Fibroblast of skin of right quadriceps (primary cell): Measurements from ENCODE around the gene UGT1A8.
"Not testable (repeated sequence)": the region's sequence is repeated elsewhere in the genome, so short reads cannot be mapped to it uniquely, and the experiment has no call there.

Source experiments
- DNase-seq: peaks from one replicate; pipeline ENCODE4 v3.0.0-alpha.2; 2013

The UGT1A8 gene

DNA sequence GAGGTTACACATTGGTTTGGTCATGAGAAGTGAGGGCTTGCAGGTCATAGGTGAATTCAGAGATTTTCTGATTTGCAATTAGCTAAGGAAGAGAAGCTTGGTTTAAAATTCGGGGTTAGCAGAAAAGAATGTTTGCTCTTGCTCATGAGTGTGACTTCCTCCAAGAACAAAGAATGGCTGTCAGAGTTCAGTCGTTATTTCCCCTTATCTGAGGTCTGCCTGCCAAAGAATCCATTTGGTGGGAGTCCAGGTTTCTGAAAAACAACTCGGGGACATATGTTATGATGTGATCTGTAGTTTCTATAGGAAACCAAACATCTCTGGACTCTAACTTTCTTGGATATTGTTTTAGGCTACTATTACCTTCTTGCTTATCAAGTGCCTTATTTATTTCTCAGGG is 72.1 kb downstream of the UGT1A8 start:
- no peak for DNase-seq

DNA sequence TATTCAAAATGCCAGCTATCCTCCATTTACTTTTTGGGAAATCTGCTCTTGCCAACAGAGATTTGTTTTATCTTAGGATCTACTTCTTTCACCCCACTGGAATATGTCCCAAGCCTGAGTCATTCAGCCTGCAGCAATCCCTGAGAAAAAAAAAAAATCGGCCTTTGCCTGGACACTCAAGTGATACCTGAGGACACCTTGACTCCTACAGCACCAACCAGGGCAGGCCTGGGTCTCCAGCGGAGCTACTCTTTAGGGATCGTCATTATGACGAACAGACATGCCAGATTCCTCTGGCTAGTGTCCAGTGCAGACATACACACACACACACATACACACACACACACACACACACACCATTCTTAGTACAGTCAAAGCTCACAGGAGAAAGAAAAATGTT is 73.0 kb downstream of the UGT1A8 start:
- no peak for DNase-seq

DNA sequence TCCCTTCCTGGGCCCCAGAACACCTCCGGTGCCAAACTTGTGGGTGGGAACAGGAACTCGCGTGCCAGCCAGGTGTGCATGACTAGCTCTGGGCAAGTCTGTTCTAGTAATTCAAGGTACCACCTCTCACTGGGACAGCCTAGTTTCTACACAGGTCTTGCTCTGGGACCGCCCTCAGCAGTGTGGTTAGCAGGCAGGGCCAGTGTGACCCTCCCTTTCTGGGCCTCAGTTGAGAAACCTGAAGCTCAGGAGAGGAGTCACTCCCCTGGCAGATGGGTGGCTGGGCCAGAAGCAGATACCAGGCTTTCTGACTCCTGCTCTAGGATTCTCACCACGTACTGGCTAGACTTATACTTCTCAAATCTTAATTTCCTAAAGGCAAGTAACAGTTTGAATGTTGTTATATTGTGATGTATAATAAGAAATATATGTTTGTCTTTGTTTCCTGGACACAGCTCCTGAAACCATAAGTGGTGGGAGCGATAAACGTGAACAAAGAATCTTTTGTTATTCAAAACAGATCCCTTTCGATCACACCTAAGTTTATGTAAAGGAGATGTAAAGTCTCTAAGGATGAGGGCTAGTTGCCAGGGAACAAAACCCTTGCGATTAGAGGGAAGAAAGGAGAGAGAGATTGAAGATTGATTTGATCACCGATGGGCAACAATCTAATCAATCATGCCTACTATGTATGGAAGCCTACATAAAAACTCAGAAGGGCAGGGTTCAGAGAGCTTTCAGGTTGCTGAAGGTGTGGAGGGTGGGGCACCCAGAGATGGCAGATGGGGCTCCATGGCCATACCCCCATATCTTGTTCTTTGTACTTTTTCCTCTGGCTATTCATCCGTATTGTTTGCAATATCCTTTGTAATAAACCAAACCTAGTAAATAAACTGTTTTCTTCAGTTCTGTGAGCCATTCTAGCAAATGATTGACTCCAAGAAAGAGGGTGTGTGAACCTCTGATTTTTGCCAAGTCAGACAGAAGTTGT is 74.3 kb downstream of the UGT1A8 start:
- no peak for DNase-seq

DNA sequence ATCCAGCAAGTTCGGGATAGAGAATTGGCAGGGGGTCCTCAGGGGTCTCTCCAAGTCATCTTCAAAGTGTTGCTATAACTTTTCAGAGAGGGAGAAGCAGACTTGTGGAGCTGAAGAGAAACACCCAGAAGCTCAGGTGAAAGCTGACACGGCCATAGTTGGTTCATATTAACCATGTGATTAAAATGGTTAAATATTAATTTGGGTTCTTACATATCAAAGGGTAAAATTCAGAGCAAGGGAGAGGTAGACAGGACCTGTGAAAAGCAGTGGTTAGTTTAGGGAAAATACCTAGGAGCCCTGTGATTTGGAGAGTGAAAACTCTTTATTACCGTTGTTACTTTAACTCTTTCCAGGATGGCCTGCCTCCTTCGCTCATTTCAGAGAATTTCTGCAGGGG is 75.2 kb downstream of the UGT1A8 start, which contains the start of gene UGT1A6:
TSS of gene UGT1A6 (plus strand) at position 243 of the 400 bp plus-strand sequence. CDS start at position 358, 115 bp downstream.
- DNase-seq: no peak

DNA sequence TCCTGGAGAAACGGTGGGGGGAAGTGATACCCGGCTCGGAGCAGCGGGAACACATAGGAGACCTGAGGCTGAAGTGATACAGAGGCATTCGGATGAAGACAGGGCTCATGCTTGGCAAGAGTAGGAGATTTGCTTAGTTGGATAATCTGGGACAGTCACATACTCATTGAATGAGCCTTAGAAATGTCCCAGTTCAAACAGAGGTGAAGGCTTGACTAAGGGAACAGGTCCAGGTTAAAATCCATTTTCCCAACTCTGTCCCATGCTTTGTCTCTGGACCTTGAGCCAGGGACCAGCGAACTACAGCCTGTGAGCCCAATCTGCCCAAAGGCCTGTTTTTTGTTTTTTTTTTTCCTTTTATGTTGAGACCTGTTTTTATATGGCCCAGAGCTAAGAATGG is 76.5 kb downstream of the UGT1A8 start:
- no peak for DNase-seq

DNA sequence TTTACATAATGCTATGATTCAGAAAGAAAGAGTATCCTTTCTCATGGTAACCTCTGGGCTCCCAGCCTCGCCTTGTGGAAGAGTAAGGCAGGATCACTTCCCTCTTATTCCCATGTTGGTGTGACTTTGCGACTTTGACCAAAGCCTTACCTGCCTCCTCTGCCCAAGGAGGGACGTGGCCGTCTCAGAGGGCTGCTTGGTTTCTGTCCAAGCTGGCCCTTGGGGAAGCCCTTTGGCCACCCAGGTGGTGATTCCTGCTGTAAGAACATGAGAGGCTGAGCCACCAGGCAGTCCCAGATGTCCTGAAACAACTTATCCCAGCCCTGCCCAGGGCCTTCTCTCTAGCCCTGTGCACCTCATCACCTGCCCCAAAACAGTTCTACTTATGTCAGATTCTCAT is 81.3 kb downstream of the UGT1A8 start:
- no peak for DNase-seq

DNA sequence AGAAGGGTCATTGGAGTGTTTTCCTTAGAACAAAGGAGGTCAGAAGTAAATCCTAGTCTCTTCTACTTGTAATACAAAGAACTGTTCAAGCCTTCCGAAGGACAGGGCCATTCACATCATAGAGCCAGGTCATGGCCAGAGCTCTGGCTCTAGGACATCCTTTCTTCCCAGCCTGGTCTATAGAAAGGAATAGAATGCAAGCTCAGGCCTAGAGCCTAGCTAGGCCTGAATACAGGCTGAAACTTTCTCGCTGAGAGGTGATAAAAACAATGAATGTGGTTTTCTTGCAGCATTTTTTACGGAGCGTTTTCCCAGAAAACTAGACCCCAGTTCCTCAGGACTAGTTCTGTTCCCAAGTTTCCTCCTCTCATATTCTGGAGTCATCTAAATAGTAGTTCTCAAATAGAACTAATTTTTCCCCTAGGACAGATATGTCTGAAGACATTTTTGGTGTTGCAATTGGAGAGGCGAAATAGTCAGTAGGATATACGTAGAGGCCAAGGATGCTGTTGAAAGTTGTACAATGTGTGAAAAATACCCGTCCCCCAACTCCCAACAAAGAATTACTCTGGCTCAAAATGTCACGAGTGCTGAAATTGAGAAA is 82.1 kb downstream of the UGT1A8 start:
- DNase-seq: no peak

DNA sequence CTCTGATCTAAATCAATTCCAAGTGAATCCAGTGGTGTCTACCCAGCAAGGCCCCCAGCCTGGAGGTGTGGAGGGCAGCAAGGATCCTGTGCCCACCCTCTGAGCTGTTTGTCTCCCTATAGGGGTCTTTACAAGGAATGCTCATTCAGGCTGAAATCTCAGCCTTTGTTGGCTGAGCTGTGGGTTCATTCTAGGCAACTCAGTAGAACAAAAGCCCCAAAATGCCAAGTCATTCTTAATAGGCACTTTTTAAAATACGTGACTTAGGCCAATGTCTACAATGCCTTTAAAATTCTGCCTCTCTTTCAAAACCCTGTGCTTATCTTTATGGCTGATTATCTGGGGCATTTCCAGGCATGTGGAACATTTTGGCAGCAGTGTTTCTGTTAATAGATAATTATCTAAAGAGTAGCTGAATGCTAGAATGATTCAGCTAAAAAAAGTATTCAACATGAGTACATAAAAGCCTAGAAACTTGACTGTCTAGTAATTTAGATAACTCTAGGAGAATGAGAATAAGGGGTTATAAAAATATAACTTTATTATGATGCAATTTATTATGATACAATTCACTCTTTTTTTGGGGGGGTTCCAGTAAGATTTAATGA is 82.7 kb downstream of the UGT1A8 start:
- DNase-seq: peak; percentile 9

DNA sequence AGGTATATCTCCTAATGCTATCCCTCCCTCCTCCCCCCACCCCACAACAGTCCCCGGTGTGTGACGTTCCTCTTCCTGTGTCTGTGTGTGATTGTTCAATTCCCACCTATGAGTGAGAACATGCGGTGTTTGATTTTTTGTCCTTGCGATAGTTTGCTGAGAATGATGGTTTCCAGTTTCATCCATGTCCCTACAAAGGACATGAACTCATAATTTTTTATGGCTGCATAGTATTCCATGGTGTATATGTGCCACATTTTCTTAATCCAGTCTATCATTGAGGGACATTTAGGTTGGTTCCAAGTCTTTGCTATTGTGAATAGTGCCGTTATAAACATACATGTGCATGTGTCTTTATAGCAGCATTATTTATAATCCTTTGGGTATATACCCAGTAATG is 83.4 kb downstream of the UGT1A8 start:
- not testable (repeated sequence) for DNase-seq

DNA sequence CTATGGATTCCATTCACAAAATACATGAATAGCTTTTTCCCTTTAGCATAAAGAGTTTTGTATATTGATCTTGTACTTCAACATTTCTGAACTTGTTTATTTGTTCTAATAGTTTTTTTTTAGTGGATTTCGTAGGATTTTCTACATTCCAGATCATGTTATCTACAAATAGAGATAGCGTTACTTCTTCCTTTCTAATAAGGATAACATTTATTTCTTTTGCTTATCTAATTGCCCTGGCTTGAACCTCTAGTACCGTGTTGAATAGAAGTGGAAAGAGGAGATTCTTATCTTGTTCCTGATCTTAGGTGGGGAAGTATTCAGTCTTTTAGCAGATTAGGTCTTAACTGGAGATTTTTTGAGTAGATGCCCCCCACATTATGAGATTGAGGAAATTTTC is 84.8 kb downstream of the UGT1A8 start:
- DNase-seq: no peak

DNA sequence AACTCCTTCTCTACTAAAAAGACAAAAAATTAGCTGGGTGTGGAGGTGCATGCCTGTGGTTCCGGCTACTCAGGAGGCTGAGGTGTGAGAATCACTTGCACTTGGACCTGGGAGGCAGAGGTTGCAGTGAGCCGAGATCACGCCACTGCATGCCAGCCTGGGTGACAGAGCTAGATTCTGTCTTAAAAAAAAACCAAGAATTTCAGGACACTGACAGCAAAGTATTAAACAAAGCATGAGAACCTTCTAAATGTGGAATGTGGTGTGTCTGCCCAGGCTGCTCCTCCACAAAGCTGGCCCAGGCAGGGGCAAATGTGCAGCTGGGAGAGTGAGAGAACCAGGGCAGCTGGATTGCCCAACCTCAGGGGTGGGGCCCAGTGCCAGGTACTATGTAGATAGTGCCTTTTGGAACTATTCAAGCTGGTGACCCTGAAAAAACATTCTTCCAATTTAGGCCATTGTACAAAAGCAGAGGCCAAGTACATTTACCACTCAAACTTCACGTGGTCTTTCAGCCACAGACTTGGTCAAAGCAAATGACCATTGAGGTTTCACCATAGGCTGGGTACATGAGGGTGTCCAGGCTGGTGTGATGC is 88.6 kb downstream of the UGT1A8 start:
- no peak for DNase-seq

DNA sequence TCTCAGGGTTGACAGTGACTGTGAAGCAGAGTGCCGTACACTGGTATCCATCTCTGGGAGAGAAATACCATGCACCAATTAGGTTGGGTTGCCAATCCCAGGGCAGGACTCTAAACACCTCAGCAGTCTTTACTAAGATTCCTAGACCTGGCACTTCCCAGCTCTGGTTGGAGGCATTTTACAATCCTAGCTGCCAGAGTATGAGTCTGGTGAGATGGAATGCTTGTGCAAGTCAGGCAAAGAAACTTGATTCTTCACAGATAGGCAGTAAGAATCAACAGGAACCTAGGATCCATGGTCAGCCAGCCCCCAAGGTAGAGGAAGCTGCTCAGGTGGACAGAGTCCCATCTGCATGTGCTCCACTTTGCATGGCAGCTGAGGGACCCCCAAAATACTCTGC is 89.3 kb downstream of the UGT1A8 start:
- no peak for DNase-seq

DNA sequence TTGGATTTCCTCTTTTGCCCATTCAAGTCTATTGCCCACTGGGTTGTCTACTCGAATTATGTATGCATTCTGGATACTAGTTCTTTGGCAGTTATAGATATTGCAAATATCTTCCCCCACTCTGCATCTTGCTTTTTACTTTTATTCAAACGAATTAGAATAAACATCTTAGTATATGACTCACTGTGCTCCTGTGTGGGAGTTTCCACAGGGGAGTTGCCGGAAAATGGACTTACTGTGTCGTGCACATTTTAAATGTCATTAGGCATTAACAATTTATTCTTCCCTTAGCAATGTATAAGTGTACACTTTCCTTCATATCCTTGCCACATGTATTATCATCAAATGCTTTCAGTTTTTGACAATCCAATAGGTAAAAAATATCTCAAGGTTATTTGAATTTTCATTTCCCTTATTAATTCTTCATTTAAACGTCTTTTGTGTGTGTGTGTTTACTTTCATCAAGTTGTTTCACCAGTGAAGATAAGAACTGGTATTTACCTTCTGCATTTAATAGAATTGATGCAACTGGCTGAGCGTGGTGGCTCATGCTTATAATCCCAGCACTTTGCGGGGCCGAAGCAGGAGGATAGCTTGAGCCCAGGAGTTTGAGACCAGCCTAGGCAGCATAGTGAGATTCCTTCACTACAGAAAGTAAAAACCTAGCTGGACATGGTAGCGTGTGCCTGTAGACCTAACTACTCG is 90.7 kb downstream of the UGT1A8 start:
- no peak for DNase-seq

DNA sequence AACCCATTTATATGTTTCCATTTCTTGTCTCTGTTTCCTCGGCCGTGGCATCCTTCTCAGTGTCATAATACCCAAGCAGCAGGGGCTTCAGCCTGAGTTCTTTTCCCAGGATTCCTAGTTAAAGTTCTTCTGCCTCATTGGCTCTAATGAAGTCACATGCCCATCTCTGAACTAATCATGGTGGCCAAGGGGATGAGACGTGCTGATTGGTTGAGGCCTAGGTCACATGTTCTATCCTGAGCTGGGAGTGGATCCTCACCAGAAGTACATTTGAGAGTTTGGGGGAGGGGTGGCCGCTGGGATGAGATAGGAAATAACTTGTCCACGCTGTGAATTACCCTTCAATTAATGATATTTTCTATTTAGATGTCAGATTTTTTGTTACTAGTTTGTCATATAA is 91.5 kb downstream of the UGT1A8 start:
- no peak for DNase-seq

DNA sequence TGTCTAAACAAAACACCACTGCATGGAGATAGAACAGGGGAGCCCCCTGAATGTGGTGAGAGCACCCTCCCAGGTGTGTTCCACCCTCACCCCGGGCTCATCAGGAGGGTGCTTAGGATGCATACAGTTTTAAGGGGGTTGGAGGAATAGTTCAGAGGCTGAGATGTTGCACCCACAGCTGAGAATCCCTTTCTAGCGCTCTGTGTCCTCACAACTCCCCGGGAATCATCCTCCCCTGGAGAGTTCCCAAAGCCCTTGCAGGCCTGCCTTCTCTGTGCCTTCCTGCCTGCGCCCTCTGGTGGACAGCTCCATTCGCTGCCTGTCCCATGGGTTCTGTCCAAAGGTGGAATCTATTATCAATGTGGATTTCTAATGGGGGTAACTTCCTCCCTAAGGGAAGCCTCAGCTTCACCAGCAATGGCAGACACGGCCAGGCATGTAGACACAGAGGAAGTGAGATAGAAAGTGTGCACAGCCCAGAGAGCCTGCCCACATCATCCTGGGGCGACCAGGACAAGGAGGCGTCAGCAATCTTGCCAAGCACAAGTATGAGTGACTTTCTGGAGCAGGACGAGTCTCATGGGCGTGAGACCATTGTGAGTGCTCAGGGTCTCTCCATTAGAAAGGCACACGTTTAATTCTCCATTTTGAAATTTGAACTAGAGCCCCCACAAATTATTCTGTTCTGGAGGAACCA is 94.0 kb downstream of the UGT1A8 start:
- peak; percentile 64 for DNase-seq

DNA sequence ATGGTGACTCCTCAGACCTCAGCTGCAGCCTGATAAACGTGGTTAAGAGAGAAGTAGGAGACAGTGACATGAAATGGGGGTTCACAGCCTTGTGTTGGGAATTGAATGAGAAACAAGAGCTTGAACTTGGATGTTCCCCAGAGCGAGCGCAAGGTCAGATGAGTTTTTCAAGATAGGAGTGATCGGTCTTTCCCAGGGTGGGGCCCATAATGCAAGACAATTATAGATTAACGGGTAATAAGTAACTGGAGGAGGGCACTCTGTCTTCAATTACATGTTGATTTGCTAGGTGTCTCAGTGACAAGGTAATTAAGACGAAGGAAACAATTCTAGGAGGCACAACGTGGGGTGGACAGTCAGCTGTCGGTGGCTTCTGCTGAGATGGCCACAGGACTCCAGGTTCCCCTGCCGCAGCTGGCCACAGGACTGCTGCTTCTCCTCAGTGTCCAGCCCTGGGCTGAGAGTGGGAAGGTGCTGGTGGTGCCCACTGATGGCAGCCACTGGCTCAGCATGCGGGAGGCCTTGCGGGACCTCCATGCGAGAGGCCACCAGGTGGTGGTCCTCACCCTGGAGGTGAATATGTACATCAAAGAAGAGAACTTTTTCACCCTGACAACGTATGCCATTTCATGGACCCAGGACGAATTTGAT is 95.3 kb downstream of the UGT1A8 start, which contains the start of gene UGT1A5:
TSS of gene UGT1A5 (plus strand) at position 297 of the 651 bp plus-strand sequence. CDS start at position 382, 85 bp downstream.
- DNase-seq: no peak

DNA sequence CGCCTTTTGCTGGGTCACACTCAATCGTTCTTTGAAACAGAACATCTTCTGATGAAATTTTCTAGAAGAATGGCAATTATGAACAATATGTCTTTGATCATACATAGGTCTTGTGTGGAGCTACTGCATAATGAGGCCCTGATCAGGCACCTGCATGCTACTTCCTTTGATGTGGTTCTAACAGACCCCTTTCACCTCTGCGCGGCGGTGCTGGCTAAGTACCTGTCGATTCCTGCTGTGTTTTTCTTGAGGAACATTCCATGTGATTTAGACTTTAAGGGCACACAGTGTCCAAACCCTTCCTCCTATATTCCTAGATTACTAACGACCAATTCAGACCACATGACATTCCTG is 95.8 kb downstream of the UGT1A8 start:
- no peak for DNase-seq

DNA sequence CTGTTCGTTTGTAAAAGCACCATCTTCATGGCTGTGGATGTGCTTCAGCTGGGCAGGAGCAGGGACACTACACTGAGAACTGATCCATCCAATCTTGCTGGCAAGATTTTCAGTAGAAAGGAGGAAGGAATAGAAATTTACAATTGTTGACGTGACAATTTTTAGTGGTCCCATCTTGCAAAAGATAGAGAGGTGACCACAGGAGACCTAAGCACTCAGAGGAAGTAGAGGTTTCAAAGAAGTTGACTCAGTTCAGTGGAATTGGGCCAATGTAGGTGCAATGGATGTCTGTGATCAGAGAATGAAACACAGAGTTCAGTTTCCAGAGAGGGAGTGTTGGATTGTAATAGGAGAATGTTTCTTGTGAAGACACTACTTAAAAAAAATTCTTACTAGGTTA is 96.7 kb downstream of the UGT1A8 start:
- no peak for DNase-seq

DNA sequence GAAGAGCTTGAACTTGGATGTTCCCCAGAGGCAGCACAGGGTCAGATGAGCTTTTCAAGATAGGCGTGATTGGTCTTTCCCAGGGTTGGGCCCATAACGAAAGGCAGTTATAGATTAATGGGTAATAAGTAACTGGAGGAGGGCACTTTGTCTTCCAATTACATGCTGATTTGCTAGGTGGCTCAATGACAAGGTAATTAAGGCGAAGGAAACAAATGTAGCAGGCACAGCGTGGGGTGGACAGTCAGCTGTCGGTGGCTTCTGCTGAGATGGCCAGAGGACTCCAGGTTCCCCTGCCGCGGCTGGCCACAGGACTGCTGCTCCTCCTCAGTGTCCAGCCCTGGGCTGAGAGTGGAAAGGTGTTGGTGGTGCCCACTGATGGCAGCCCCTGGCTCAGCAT is 101.1 kb downstream of the UGT1A8 start, which contains the start of gene UGT1A4:
TSS of gene UGT1A4 (plus strand) at position 185 of the 400 bp plus-strand sequence. CDS start at position 270, 85 bp downstream.
- DNase-seq: no peak

DNA sequence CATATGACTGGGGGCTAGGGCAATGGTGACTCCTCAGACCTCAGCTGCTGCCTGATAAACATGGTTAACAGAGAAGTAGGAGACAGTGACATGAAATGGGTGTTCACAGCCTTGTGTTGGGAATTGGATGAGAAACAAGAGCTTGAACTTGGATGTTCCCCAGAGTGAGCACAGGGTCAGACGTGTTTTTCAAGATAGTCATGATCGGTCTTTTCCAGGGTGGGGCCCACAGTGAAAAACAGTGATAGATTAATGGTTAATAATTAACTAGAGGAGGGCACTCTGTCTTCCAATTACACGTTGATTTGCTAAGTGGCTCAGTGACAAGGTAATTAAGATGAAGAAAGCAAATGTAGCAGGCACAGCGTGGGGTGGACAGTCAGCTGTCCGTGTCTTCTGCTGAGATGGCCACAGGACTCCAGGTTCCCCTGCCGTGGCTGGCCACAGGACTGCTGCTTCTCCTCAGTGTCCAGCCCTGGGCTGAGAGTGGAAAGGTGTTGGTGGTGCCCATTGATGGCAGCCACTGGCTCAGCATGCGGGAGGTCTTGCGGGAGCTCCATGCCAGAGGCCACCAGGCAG is 111.4 kb downstream of the UGT1A8 start, which contains the start of gene UGT1A3:
TSS of gene UGT1A3 (plus strand) at position 320 of the 579 bp plus-strand sequence. CDS start at position 405, 85 bp downstream.
- no peak for DNase-seq
